ENCODE data around the gene CROCC. TPM values are rescaled to one million over a fixed set of nuclear protein-coding genes. Genes with fewer than 3 reads are reported as not detected.
A peak's percentile ranks its signal among the peaks of the same experiment; 100 is the strongest.

CROCC gene
- total RNA-seq, 2 donors from 2014 or later = 16.8 to 24.7 TPM

GRCh38 chr1:16965486-16966067 lies 43.8 kb downstream of the CROCC start:
- Mint-ChIP-seq H3K36me3 (ENCODE audit: insufficient read depth in 2 of 2) (no peaks in the 10 kb centered on the region), H3K27me3 (ENCODE audit: low read depth) (no peaks in the 10 kb centered on the region), H3K9me3 (no peaks in the 10 kb centered on the region), H3K4me1 (ENCODE audit: low read depth) (peaks cover 9% of the 10 kb centered on the region), H3K27ac (no peak overlapping the region), H3K4me3 (no peak overlapping the region)
- ATAC-seq (replicated peaks in 1 of 2) (no peak), DNase-seq (no peak)

- Mint-ChIP-seq H3K27me3 (ENCODE audit: low read depth) (no peaks in the 10 kb centered on the region), H3K4me3 (no peak overlapping the region), H3K9me3 (no peaks in the 10 kb centered on the region), H3K36me3 (ENCODE audit: insufficient read depth in 2 of 2) (no peaks in the 10 kb centered on the region), H3K4me1 (ENCODE audit: low read depth) (peaks cover 7% of the 10 kb centered on the region), H3K27ac (no peak overlapping the region)
- no peak for DNase-seq
- ATAC-seq (replicated peaks in 1 of 2) = no peak
Observed at GRCh38 chr1:16966282-16966681, 44.6 kb downstream of the CROCC start.

- H3K4me1 Mint-ChIP-seq (ENCODE audit: low read depth) = no peaks in the 10 kb centered on the region
- H3K9me3 Mint-ChIP-seq = no peaks in the 10 kb centered on the region
- H3K36me3 Mint-ChIP-seq (ENCODE audit: insufficient read depth in 2 of 2) = no peaks in the 10 kb centered on the region
- DNase-seq (no peak), ATAC-seq (replicated peaks in 1 of 2) (no peak)
- H3K27me3 Mint-ChIP-seq (ENCODE audit: low read depth) = no peaks in the 10 kb centered on the region
- no peak overlapping the region for H3K27ac Mint-ChIP-seq
- no peak overlapping the region for H3K4me3 Mint-ChIP-seq
Observed at GRCh38 chr1:16967095-16967575, 45.4 kb downstream of the CROCC start.

- H3K36me3 Mint-ChIP-seq (ENCODE audit: insufficient read depth in 2 of 2) = no peaks in the 10 kb centered on the region
- no peak overlapping the region for H3K27ac Mint-ChIP-seq
Observed at GRCh38 chr1:16967962-16968361, 46.2 kb downstream of the CROCC start.

GRCh38 chr1:16968372-16968771 lies 46.6 kb downstream of the CROCC start:
- Mint-ChIP-seq H3K27ac (no peak overlapping the region), H3K9me3 (no peaks in the 10 kb centered on the region), H3K27me3 (ENCODE audit: low read depth) (no peaks in the 10 kb centered on the region), H3K4me1 (ENCODE audit: low read depth) (no peaks in the 10 kb centered on the region), H3K4me3 (no peak overlapping the region), H3K36me3 (ENCODE audit: insufficient read depth in 2 of 2) (no peaks in the 10 kb centered on the region)
- DNase-seq (no peak), ATAC-seq (replicated peaks in 1 of 2) (no peak)

More at GRCh38 chr1:16967962-16968361, 46.2 kb downstream of the CROCC start:
- Mint-ChIP-seq H3K27me3 (ENCODE audit: low read depth) (no peaks in the 10 kb centered on the region), H3K4me1 (ENCODE audit: low read depth) (no peaks in the 10 kb centered on the region), H3K9me3 (no peaks in the 10 kb centered on the region), H3K4me3 (no peak overlapping the region)
- ATAC-seq (replicated peaks in 1 of 2) = no peak
- no peak for DNase-seq

- Mint-ChIP-seq H3K9me3 (no peaks in the 10 kb centered on the region), H3K4me1 (ENCODE audit: low read depth) (no peaks in the 10 kb centered on the region), H3K36me3 (ENCODE audit: insufficient read depth in 2 of 2) (no peaks in the 10 kb centered on the region), H3K27me3 (ENCODE audit: low read depth) (no peaks in the 10 kb centered on the region), H3K27ac (no peak overlapping the region), H3K4me3 (no peak overlapping the region)
- ATAC-seq (replicated peaks in 1 of 2) (peak in 1 of 2 donors; percentile 22), DNase-seq (no peak)
Observed at GRCh38 chr1:16969057-16969611, 47.4 kb downstream of the CROCC start.

DNA sequence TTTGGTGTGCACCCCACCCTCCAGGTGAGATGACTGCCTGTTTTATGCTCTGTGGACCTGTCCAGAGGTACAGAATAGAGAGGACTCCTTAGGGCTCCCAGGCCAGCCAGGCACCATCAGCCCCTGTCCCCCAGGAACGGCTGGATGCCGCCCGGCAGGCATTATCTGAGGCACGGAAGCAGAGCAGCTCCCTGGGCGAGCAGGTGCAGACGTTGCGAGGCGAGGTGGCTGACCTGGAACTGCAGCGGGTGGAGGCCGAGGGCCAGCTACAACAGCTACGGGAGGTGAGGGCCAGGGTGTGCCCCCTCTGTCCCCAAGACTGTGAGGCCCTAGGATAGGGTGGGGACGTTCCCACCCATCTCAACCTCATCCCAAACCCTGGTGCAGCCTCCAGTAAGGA lies 47.9 kb downstream of the CROCC start:
- H3K27me3 Mint-ChIP-seq (ENCODE audit: low read depth) = no peaks in the 10 kb centered on the region
- no peak overlapping the region for H3K4me3 Mint-ChIP-seq
- H3K9me3 Mint-ChIP-seq = no peaks in the 10 kb centered on the region
- no peak overlapping the region for H3K27ac Mint-ChIP-seq
- no peaks in the 10 kb centered on the region for H3K4me1 Mint-ChIP-seq (ENCODE audit: low read depth)
- ATAC-seq (replicated peaks in 1 of 2) = no peak
- no peaks in the 10 kb centered on the region for H3K36me3 Mint-ChIP-seq (ENCODE audit: insufficient read depth in 2 of 2)
- DNase-seq = no peak

DNA sequence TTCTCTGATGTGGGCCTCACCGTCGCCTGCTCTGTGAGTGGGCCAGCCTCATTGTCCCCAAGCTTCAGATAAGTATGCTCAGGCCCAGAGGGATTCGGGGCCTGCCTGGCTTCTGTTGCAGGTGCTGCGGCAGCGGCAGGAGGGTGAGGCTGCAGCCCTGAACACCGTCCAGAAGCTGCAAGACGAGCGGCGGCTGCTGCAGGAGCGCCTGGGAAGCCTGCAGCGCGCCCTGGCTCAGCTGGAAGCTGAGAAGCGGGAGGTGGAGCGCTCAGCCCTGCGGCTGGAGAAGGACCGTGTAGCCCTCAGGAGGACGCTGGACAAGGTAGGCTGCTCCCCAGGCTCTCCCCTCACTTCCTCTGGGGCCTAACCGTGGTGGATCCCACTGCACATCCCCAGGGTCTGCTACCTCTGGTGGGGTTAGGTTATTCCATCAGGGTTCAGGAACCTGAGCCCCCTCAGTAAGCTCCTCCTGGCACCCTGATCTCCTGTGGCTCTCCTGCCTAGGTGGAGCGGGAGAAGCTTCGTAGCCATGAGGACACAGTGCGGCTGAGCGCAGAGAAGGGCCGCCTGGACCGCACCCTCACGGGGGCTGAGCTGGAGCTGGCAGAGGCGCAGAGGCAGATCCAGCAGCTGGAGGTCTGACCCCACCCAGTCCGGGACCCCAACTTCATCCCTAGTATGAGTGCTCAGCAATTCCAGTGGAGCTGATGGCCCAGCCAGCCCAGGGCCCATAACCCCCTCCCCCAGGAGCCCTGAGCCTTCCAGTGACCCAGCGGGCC lies 48.6 kb downstream of the CROCC start:
- no peaks in the 10 kb centered on the region for H3K27me3 Mint-ChIP-seq (ENCODE audit: low read depth)
- no peak overlapping the region for H3K4me3 Mint-ChIP-seq
- H3K4me1 Mint-ChIP-seq (ENCODE audit: low read depth) = no peaks in the 10 kb centered on the region
- H3K27ac Mint-ChIP-seq = no peak overlapping the region
- no peak for ATAC-seq (replicated peaks in 1 of 2)
- no peaks in the 10 kb centered on the region for H3K9me3 Mint-ChIP-seq
- H3K36me3 Mint-ChIP-seq (ENCODE audit: insufficient read depth in 2 of 2) = no peaks in the 10 kb centered on the region
- no peak for DNase-seq

DNA sequence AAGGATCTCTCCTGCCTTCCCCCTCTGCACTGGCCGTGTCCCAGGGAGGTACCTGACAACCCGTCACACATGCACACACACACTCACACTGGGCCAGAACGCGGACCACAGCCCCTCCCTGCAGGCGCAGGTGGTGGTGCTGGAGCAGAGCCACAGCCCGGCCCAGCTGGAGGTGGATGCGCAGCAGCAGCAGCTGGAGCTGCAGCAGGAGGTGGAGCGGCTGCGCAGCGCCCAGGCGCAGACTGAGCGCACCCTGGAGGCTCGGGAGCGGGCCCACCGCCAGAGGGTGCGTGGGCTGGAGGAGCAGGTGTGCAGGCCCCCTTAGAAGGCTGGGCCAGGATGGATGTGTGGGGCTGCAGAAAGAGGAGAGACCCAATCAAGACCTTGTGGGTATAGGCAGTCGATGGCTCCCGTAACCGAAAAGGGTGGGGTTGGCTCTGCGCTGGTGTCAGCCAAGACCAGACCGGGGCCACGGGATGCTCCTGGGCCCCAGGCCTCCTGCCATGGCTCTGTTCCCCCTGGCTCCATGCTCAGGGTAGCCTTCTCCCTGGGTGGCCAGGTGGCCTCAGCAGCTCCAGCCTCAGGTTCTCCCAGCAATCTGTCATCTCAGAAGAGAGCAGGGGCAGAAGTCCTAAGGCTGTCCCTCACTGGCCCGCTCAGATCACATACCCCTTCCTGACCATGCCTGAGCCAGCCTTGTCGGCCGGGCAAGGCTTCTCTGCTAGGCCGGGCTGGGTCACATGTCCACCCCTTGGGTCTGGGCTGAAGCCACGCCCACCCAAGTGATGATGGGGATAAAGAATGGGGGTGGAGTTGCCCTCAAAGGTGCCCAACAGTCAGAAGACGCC lies 49.8 kb downstream of the CROCC start:
- DNase-seq (no peak), ATAC-seq (replicated peaks in 1 of 2) (no peak)
- Mint-ChIP-seq H3K27ac (no peak overlapping the region), H3K4me1 (ENCODE audit: low read depth) (no peaks in the 10 kb centered on the region), H3K36me3 (ENCODE audit: insufficient read depth in 2 of 2) (no peaks in the 10 kb centered on the region), H3K4me3 (no peak overlapping the region), H3K9me3 (no peaks in the 10 kb centered on the region), H3K27me3 (ENCODE audit: low read depth) (no peaks in the 10 kb centered on the region)

GRCh38 chr1:16972189-16972895 lies 50.6 kb downstream of the CROCC start:
- ATAC-seq (replicated peaks in 1 of 2) (no peak), DNase-seq (no peak)
- H3K27me3 Mint-ChIP-seq (ENCODE audit: low read depth) = no peaks in the 10 kb centered on the region
- H3K9me3 Mint-ChIP-seq = no peaks in the 10 kb centered on the region
- H3K36me3 Mint-ChIP-seq (ENCODE audit: insufficient read depth in 2 of 2) = no peaks in the 10 kb centered on the region
- no peak overlapping the region for H3K27ac Mint-ChIP-seq
- no peak overlapping the region for H3K4me3 Mint-ChIP-seq
- H3K4me1 Mint-ChIP-seq (ENCODE audit: low read depth) = no peaks in the 10 kb centered on the region

- Mint-ChIP-seq H3K27me3 (ENCODE audit: low read depth) (no peaks in the 10 kb centered on the region), H3K36me3 (ENCODE audit: insufficient read depth in 2 of 2) (no peaks in the 10 kb centered on the region), H3K4me1 (ENCODE audit: low read depth) (no peaks in the 10 kb centered on the region), H3K27ac (no peak overlapping the region), H3K4me3 (no peak overlapping the region), H3K9me3 (no peaks in the 10 kb centered on the region)
- DNase-seq = no peak
- ATAC-seq (replicated peaks in 1 of 2) = no peak
Observed at GRCh38 chr1:16973215-16973614, 51.5 kb downstream of the CROCC start.

DNA sequence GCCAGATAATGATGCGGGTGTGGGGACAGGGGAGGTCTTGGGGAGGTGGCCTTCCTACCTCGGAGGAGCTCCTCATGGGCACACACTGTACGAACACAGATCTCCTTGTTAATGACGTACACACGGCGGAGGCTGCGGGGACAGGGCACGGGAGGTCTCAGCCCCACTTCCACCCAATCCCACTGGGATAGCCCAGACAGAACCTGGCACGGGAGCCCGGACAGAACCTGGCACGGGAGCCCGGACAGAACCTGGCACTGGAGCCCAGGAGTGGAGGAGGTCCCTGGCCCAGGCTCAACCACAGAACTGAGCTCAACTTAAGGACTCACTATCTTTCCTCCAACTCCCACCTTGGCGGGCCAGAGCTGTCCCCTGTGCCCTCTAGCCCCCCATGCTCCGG lies 53.5 kb downstream of the CROCC start:
- no peak overlapping the region for H3K4me3 Mint-ChIP-seq
- no peak for ATAC-seq (replicated peaks in 1 of 2)
- DNase-seq = no peak

More for the DNA sequence above, 53.5 kb downstream of the CROCC start:
- no peaks in the 10 kb centered on the region for H3K4me1 Mint-ChIP-seq (ENCODE audit: low read depth)
- no peaks in the 10 kb centered on the region for H3K27me3 Mint-ChIP-seq (ENCODE audit: low read depth)
- no peaks in the 10 kb centered on the region for H3K9me3 Mint-ChIP-seq
- H3K27ac Mint-ChIP-seq = no peak overlapping the region
- H3K36me3 Mint-ChIP-seq (ENCODE audit: insufficient read depth in 2 of 2) = no peaks in the 10 kb centered on the region
